Measurements from ENCODE around the gene RBPMS2.

The RBPMS2 gene

GRCh38 chr15:64720188-64720587 lies 55.2 kb downstream of the RBPMS2 start:
- no peak for DNase-seq (ENCODE audit: low spot score)

- DNase-seq (ENCODE audit: low spot score), result no peak
Measured at GRCh38 chr15:64717735-64718495, 57.5 kb downstream of the RBPMS2 start.

GRCh38 chr15:64717130-64717529 lies 58.3 kb downstream of the RBPMS2 start:
- no peak for DNase-seq (ENCODE audit: low spot score)

DNA sequence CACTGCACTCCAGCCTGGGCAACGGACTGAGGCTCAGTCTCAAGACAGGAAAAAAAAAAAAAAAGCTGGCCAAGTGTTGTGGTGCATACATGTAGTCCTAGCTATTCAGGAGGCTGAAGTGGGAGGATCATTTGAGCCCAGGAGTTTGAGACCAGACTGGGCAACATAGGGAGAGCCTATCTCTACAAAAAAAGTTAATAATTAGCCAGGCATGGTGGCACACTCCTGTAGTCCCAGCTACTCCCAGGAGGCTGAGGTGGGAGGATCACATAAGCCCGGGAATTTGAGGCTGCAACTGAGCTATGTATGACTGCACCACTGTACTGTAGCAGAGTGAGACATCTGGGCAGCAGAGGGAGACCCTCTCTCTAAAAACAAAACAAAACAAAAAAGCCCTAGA lies 58.9 kb downstream of the RBPMS2 start:
- no peak for DNase-seq (ENCODE audit: low spot score)

DNA sequence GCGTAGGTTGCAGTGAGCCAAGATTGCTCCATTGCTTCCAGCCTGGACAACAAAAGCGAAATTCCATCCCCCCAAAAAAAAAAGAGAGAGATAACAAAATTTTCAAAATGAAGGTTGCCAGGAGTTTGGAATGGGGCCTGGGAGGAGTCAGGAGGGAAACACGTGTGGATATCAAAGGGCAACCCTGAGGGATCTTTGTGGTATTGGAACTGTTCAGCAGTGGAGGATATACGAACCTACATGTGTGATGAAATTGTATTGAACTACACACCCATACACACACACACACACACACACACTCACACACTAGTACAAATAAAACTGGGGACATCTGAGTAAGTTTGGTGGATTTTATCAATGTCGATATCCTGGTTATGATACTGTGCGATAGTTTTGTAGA lies 61.8 kb downstream of the RBPMS2 start:
- no peak for DNase-seq (ENCODE audit: low spot score)

- DNase-seq (ENCODE audit: low spot score), result no peak
Measured at GRCh38 chr15:64712353-64712752, 63.0 kb downstream of the RBPMS2 start.

DNA sequence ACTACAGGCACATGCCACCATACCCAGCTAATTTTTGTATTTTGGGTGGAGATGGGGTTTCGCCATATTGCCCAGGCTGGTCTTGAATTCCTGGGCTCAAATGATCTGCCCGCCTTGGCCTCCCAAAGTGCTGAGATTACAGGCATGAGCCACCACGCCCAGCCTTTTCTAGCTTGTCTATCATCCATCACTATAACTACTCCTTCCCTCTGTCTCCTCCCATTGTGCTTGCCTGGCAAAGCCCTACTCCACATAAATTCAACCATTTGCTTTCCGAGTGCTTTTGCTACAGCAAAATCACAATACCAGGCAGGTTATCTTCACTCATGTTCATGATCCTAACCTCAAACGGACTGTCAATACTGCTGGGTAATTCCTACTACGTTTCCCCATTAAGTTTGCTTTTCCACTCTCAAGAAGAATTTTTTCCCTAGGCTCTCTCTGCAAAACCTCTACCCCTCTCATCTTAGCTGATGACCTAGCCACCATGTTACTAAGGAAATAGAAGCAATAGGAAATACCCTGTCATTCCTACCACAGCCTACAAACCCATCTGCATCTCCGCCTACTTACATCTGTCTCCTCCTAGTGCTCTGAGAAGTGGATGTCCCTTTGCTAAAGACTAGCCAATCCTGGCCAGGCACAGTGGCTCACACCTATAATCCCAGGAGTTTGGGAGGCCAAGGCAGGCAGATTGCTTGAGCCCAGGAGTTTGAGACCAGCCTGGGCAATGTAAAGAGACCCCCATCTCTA lies 64.5 kb downstream of the RBPMS2 start:
- DNase-seq (ENCODE audit: low spot score), result no peak

GRCh38 chr15:64706011-64706911 lies 69.1 kb downstream of the RBPMS2 start:
- DNase-seq (ENCODE audit: low spot score), result no peak

GRCh38 chr15:64705006-64705405 lies 70.4 kb downstream of the RBPMS2 start:
- no peak for DNase-seq (ENCODE audit: low spot score)

DNA sequence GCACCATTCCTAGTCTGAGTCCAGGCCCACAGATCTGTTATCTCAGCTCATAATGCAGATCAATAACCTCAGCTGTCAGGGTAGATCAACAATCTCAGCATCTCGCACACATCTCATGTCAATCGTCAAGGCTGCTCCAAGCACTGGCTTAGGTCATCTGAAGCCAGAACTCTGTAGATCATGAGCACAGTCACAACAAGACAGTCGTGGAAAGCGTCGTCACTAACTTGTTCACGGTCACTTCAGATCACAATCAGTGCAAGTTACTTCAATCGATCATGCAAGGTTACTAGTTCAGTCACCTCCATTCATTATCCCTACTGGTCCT lies 71.8 kb downstream of the RBPMS2 start:
- no peak for DNase-seq (ENCODE audit: low spot score)

- DNase-seq (ENCODE audit: low spot score), result peak; percentile 99
Measured at GRCh38 chr15:64702816-64703631, 72.4 kb downstream of the RBPMS2 start.

- no peak for DNase-seq (ENCODE audit: low spot score)
Measured at GRCh38 chr15:64701482-64702184, 73.8 kb downstream of the RBPMS2 start.

DNA sequence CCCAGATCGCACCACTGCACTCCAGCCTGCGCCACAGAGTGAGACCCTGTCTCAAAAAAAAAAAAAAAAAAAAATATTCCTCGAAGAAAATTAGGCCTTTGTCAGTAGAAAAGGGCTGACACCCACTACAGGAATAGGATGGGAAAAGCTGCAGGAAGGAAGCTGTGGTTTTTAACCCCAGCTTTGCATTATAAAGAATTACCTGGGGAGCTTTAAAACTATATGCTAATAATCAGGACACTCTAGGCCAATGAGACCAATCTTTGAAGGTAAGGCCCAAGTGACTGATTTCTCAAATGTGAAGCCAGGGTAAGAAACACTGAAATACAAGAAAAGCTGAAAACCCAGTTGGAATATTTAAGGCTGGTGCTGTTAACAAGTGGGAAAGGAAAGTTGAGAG lies 74.3 kb downstream of the RBPMS2 start:
- no peak for DNase-seq (ENCODE audit: low spot score)

GRCh38 chr15:64699751-64700388 lies 75.5 kb downstream of the RBPMS2 start:
- DNase-seq (ENCODE audit: low spot score), result peak; percentile 84

- DNase-seq (ENCODE audit: low spot score), result no peak
Measured at GRCh38 chr15:64698823-64699222, 76.6 kb downstream of the RBPMS2 start.

GRCh38 chr15:64697911-64698369 lies 77.4 kb downstream of the RBPMS2 start:
- no peak for DNase-seq (ENCODE audit: low spot score)

DNA sequence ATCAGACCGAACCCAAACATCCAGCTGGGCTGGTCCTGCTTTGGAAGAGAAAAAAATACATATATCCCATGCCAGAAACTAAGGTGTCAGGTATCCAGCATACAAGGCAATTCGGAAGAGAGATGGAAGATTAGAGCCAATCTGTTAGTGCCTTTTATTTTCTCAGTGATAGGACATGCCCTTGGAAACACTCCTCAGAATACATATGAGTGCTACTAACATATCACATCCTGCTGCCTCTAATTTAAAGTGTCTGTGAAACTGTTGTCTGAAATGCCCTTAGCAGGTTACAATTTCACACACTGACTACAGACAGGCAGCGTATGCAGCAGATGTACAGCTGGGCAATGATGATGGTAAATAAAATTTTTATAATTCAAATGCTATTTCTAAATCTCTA lies 78.9 kb downstream of the RBPMS2 start:
- no peak for DNase-seq (ENCODE audit: low spot score)

GRCh38 chr15:64695561-64695992 lies 79.8 kb downstream of the RBPMS2 start:
- no peak for DNase-seq (ENCODE audit: low spot score)

DNA sequence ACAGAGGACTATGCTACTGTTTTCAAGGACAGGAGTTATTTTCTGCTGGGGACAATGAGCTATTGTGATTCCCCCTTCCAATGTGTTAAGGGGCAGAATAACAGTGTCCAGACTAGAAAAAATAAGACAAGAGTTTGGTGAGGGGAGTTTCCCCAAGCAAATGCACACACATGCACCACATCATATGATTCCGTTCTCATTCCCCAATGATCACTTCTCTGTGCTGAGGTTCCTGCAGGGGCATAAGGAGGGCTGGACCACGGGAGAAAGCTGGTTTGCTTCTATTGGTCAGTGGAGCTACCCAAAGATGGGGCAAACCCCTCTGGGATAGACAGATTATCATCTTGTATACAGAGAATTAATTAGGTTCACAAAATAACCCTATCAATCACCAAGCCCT lies 80.6 kb downstream of the RBPMS2 start:
- no peak for DNase-seq (ENCODE audit: low spot score)

DNA sequence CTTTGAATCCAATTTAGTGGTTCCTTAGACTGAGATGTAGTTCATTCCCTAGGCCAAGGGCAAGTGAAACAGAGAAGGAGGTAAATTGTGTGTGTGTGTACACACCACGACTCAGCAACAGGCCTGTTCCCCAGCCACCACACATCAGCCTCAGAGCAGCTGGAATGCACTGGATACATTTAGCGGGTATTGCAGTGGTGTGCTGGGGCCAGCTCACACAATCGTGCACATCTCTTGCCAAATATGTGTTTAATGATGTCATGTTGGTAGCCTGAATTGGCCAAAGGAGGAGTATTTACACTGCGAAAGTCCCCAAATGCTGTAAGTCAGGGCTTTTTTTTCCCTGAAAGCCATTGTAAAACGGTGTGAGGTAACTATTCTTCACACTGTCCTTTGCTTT lies 82.3 kb downstream of the RBPMS2 start:
- no peak for DNase-seq (ENCODE audit: low spot score)

All from ecto neural progenitor cell (in vitro differentiated cells).